GM19193 (cell line): Measurements from ENCODE around the gene RUVBL1.

Experiments used
- POLR2A ChIP-seq: IDR thresholded peaks from 4 replicates; pipeline ENCODE4 v1.6.1; 2011; ENCODE audit not compliant: insufficient read depth, insufficient read length; ENCODE audit errors: extremely low read depth

The RUVBL1 gene

GRCh38 chr3:128100638-128101037 is 23.0 kb downstream of the RUVBL1 start:
- no peak for TF ChIP-seq POLR2A

GRCh38 chr3:128100161-128100560 is 23.5 kb downstream of the RUVBL1 start:
- no peak for TF ChIP-seq POLR2A

GRCh38 chr3:128098234-128098633 is 25.4 kb downstream of the RUVBL1 start:
- no peak for TF ChIP-seq POLR2A

- no peak for TF ChIP-seq POLR2A
These were observed 28.3 kb downstream of the RUVBL1 start for GRCh38 chr3:128095222-128095703.

GRCh38 chr3:128094295-128095151 is 29.1 kb downstream of the RUVBL1 start:
- no peak for TF ChIP-seq POLR2A

GRCh38 chr3:128091586-128091985 is 32.0 kb downstream of the RUVBL1 start:
- no peak for TF ChIP-seq POLR2A

- no peak for TF ChIP-seq POLR2A
These were observed 34.5 kb downstream of the RUVBL1 start for GRCh38 chr3:128089135-128089534.

GRCh38 chr3:128084675-128085021 is 39.0 kb downstream of the RUVBL1 start:
- no peak for TF ChIP-seq POLR2A

- no peak for TF ChIP-seq POLR2A
These were observed 39.5 kb downstream of the RUVBL1 start for GRCh38 chr3:128083980-128084674.

- TF ChIP-seq POLR2A = no peak
These were observed 40.2 kb downstream of the RUVBL1 start for GRCh38 chr3:128083396-128083795.

- TF ChIP-seq POLR2A = no peak
These were observed 41.1 kb downstream of the RUVBL1 start for GRCh38 chr3:128082546-128082945.

GRCh38 chr3:128081846-128082245 is 41.8 kb downstream of the RUVBL1 start:
- no peak for TF ChIP-seq POLR2A

- TF ChIP-seq POLR2A = no peak
These were observed 42.4 kb downstream of the RUVBL1 start for GRCh38 chr3:128081226-128081625.

- no peak for TF ChIP-seq POLR2A
These were observed 43.1 kb downstream of the RUVBL1 start for GRCh38 chr3:128080323-128081080.

- no peak for TF ChIP-seq POLR2A
These were observed 43.8 kb downstream of the RUVBL1 start for GRCh38 chr3:128079823-128080222.
